Measurements from ENCODE around the gene PPP2CA. TPM values are rescaled to one million over a fixed set of nuclear protein-coding genes. Genes with fewer than 3 reads are reported as not detected.
A peak's percentile ranks its signal among the peaks of the same experiment; 100 is the strongest.

PPP2CA gene
- total and polyA plus RNA-seq, 2 of the 13 experiments (the other 11 are each of a cell fraction or from before 2014, with no cell fraction given): 82.4 to 171 TPM

- TF ChIP-seq, protein P1, sequence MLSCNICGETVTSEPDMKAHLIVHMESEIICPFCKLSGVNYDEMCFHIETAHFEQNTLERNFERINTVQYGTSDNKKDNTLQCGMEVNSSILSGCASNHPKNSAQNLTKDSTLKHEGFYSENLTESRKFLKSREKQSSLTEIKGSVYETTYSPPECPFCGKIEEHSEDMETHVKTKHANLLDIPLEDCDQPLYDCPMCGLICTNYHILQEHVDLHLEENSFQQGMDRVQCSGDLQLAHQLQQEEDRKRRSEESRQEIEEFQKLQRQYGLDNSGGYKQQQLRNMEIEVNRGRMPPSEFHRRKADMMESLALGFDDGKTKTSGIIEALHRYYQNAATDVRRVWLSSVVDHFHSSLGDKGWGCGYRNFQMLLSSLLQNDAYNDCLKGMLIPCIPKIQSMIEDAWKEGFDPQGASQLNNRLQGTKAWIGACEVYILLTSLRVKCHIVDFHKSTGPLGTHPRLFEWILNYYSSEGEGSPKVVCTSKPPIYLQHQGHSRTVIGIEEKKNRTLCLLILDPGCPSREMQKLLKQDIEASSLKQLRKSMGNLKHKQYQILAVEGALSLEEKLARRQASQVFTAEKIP (CRISPR knock-in tag; IDR thresholded peaks at IDR 0.05; ENCODE audit: borderline replicate concordance): no peak
- TF ChIP-seq GATAD1 (CRISPR knock-in tag; IDR thresholded peaks at IDR 0.05) (peak; percentile 57), NR2F2 (IDR thresholded peaks at IDR 0.05; ENCODE audit: borderline replicate concordance, low read depth) (peak; percentile 22; the same call in 1 of the 2 replicates), ZNF253 (CRISPR knock-in tag; IDR thresholded peaks at IDR 0.05; ENCODE audit: borderline replicate concordance) (0 out of 2 replicates have a peak, but pooled peaks have one; percentile 27), BCL3 (CRISPR knock-in tag; IDR thresholded peaks at IDR 0.05) (no peak), ZNF607 (CRISPR knock-in tag; IDR thresholded peaks at IDR 0.05; ENCODE audit: borderline replicate concordance) (0 out of 2 replicates have a peak, but pooled peaks have one; percentile 55), ZNF367 (CRISPR knock-in tag; IDR thresholded peaks at IDR 0.05; ENCODE audit: borderline replicate concordance) (no peak), SP5 (CRISPR knock-in tag; IDR thresholded peaks at IDR 0.05; ENCODE audit: borderline replicate concordance, low read depth) (no peak), ELF4 (CRISPR knock-in tag; IDR thresholded peaks at IDR 0.05; ENCODE audit: borderline replicate concordance) (peak; percentile 78; the same call in 1 of the 2 replicates), BCL6 (CRISPR knock-in tag; IDR thresholded peaks at IDR 0.05) (no peak), PCBP1 (IDR thresholded peaks at IDR 0.05; ENCODE audit: borderline replicate concordance, low read depth, low read length) (no peak), ZEB1 (IDR thresholded peaks at IDR 0.05; ENCODE audit: insufficient replicate concordance, low read depth) (peak; percentile 44), TGIF2 (CRISPR knock-in tag; IDR thresholded peaks at IDR 0.05) (no peak), NFIB (CRISPR knock-in tag; IDR thresholded peaks at IDR 0.05; ENCODE audit: borderline replicate concordance) (peak; percentile 31; the same call in 1 of the 2 replicates), ZNF577 (CRISPR knock-in tag; IDR thresholded peaks at IDR 0.05; ENCODE audit: borderline replicate concordance, low read depth) (no peak), FOSL2 (CRISPR knock-in tag; IDR thresholded peaks at IDR 0.05) (peak; percentile 15; the same call in 1 of the 2 replicates)
- TF ChIP-seq, protein P2, sequence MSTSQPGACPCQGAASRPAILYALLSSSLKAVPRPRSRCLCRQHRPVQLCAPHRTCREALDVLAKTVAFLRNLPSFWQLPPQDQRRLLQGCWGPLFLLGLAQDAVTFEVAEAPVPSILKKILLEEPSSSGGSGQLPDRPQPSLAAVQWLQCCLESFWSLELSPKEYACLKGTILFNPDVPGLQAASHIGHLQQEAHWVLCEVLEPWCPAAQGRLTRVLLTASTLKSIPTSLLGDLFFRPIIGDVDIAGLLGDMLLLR (CRISPR knock-in tag; IDR thresholded peaks at IDR 0.05): peak; percentile 72; the same call in 1 of the 2 replicates
- TF ChIP-seq, protein P3, sequence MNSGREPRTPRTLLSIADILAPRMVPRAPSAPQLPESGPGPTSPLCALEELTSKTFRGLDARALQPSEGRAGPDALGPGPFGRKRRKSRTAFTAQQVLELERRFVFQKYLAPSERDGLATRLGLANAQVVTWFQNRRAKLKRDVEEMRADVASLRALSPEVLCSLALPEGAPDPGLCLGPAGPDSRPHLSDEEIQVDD (CRISPR knock-in tag; IDR thresholded peaks at IDR 0.05; ENCODE audit: borderline replicate concordance): 0 out of 2 replicates have a peak, but pooled peaks have one; percentile 23
- TF ChIP-seq, protein P4, sequence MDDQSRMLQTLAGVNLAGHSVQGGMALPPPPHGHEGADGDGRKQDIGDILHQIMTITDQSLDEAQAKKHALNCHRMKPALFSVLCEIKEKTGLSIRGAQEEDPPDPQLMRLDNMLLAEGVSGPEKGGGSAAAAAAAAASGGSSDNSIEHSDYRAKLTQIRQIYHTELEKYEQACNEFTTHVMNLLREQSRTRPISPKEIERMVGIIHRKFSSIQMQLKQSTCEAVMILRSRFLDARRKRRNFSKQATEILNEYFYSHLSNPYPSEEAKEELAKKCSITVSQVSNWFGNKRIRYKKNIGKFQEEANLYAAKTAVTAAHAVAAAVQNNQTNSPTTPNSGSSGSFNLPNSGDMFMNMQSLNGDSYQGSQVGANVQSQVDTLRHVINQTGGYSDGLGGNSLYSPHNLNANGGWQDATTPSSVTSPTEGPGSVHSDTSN (CRISPR knock-in tag; IDR thresholded peaks at IDR 0.05; ENCODE audit: borderline replicate concordance): 0 out of 2 replicates have a peak, but pooled peaks have one; percentile 17
- TF ChIP-seq, protein P5, sequence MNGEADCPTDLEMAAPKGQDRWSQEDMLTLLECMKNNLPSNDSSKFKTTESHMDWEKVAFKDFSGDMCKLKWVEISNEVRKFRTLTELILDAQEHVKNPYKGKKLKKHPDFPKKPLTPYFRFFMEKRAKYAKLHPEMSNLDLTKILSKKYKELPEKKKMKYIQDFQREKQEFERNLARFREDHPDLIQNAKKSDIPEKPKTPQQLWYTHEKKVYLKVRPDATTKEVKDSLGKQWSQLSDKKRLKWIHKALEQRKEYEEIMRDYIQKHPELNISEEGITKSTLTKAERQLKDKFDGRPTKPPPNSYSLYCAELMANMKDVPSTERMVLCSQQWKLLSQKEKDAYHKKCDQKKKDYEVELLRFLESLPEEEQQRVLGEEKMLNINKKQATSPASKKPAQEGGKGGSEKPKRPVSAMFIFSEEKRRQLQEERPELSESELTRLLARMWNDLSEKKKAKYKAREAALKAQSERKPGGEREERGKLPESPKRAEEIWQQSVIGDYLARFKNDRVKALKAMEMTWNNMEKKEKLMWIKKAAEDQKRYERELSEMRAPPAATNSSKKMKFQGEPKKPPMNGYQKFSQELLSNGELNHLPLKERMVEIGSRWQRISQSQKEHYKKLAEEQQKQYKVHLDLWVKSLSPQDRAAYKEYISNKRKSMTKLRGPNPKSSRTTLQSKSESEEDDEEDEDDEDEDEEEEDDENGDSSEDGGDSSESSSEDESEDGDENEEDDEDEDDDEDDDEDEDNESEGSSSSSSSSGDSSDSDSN (CRISPR knock-in tag; IDR thresholded peaks at IDR 0.05): peak; percentile 73
Observed at GRCh38 chr5:134224888-134225779, 739 bp downstream of the PPP2CA start (continued).

Data from HepG2 (cell line).